GM18505 (cell line): Measurements from ENCODE around the gene LIAS.
A peak's percentile ranks its signal among the peaks of the same experiment; 100 is the strongest.

Source experiments
- ATAC-seq: cut with Tn5 transposase; IDR thresholded peaks from one replicate; pipeline ENCODE4 v1.9.1; 2021; ENCODE audit not compliant: unreplicated experiment
- POLR2A ChIP-seq: IDR thresholded peaks from 4 replicates; pipeline ENCODE4 v1.6.1; 2011; ENCODE audit warnings: borderline replicate concordance; ENCODE audit not compliant: insufficient read depth, insufficient read length; ENCODE audit errors: extremely low read depth

Gene LIAS

DNA sequence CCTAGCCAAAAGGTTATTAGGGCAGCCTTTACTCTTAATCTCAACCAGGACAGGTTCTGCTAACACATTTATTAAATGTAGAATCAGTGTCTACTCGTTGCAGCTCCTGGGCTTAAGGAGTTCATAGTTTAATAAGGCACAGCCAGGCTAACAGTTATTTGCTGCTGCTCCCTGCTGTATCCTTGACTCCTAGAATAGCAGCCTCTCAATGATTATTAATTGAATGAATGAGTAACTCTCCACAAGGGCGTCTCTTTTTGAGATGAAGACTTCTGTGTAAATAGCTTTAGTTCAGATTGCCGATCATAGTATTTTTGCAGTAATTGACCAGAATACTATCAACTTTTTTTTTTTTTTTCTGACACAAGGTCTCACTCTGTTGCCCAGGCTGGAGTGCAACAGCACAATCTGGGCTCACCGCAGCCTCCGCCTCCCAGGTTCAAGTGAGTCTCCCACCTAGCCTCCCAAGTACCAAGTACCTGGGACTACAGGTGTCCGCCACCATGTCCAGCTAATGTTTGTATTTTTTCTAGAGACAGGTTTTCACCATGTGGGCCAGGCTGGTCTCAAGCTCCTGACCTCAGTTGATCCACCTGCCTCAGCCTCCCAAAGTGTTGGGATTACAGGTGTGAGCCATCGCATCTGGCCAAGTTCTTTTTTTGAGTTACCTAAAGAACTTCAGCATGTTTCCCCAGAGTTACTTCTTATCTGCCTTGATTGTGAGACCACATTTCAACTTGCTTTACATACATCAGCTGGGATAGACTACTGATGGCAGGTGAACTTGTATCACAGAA is 65.5 kb downstream of the LIAS start:
- no peak for TF ChIP-seq POLR2A
- no peak for ATAC-seq

DNA sequence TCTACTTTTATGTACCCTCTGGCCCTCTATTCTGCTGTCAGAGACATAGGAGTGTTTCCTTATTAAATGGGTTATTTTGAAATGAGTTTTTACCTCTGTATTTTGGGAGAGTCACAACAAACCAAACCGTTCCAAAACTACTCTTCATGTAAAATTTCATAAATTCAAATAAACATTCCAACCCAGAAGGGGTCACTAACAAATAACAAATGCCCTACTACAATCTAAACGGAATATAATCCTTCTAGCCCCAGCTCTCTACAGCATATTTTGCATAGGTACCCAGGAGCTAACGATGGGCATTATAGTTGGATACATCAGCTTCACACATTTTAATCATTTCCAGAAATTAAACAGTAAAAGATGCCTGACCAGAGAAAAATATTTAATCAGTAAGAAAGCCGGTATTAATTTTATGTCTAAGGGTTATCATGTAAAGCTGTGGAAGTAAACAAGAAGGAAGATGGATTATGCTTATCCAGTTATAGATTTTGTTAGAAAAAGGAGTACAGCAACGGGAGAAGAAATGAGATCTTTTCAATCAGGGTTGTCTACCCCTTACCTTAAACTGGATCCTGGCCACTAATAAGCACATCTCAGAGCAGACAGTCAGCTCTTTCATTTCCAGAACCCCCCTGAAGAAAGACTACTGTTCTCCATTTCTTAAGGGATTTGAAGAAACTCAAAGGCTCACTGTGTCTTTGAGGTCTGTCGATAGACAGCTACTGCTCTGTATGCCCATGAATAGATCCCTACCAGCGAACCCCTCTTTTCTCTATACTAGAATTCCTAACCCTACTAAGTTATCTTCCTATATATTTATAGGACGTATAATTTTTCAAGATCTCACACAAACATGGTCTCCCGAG is 67.2 kb downstream of the LIAS start:
- no peak for ATAC-seq
- no peak for TF ChIP-seq POLR2A

DNA sequence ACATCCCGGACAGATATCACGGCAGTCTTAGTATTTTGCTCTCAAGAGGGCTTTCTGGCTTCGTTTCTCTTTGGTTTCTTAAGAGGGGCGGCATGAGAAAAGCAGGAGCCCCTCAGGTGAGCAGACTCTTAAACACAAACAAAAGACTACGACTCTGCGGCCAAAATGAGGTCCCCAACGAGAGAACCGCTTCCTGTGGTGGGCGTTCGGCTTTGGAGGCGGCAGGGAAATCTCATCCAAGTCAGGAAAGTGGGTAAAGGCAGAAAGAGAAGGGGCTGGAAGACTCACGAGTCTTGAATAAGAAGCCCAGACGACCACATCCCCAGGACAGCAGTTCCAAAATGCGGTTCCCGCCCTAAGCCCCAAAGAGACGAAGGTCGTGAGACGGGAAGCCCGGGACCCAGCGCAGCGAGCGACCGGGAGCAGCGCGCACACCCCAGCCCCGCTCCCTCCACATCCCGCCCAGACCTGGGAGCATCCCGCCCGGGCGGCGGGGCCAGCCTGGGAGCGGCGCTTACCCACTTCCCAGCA is 68.0 kb downstream of the LIAS start:
- ATAC-seq = no peak
- TF ChIP-seq POLR2A = no peak

- ATAC-seq = peak; percentile 96
- TF ChIP-seq POLR2A = peak; percentile 79
Measured at GRCh38 chr4:39527296-39528060, 68.6 kb downstream of the LIAS start, which contains the start of gene UGDH. Gene UGDH, minus strand, starts transcription at chr4:39527439. Its CDS starts 5,927 bp downstream, at chr4:39521512.

- no peak for TF ChIP-seq POLR2A
- ATAC-seq = peak; percentile 2
Measured at GRCh38 chr4:39528061-39528465, 69.2 kb downstream of the LIAS start.
